Measurements from ENCODE around the gene OCRL. TPM values are rescaled to one million over a fixed set of nuclear protein-coding genes. Genes with fewer than 3 reads are reported as not detected.
"Not testable (repeated sequence)": the region's sequence is repeated elsewhere in the genome, so short reads cannot be mapped to it uniquely, and the experiment has no call there.

OCRL gene
- total and polyA plus RNA-seq, 7 experiments from 2014 or later: 0.47 to 6.2 (median 5.0) TPM

DNA sequence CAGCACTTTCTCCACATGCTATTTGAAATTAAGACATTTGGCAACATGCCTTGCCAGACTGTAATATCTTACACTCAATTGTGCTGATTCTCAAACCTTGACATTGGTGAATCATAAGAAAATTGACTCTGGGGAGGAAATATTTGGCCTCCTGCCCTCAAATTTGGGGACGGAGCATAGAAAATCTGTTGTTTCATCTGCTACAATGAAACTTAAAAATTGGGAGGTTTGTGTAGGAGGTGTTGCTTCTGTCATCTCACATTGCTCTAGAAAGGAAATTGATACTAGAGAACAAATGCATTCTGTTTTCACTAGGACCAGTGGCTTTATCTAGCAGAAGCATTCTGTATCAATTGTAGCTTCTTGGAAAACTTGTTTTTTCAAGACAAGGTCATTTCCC lies 5.3 kb downstream of the OCRL start:
- no peaks in the 10 kb centered on the region for H3K9me3 Mint-ChIP-seq
- no peaks in the 10 kb centered on the region for H3K36me3 ChIP-seq (ENCODE audit: control insufficient read depth in 2 of 3, insufficient read depth in 3 of 3, low read length in 3 of 3)
- no peak overlapping the region for H3K4me3 Mint-ChIP-seq
- intact Hi-C loops (cut with micrococcal nuclease): no loop called here
- peaks cover 3 to 14% (median 9%) of the 10 kb centered on the region in 7 donors for H3K4me1 Mint-ChIP-seq
- DNase-seq: no peak
- H3K27me3 Mint-ChIP-seq: no peaks in the 10 kb centered on the region
- POLR2A ChIA-PET: no interaction called here
- H3K4me3 ChIP-seq (ENCODE audit: low read length): no peak overlapping the region
- H3K27ac ChIP-seq (ENCODE audit: low read depth, low read length): no peak overlapping the region
- H3K27ac Mint-ChIP-seq: no peak overlapping the region
- no peaks in the 10 kb centered on the region for H3K36me3 Mint-ChIP-seq
- H3K27me3 ChIP-seq (ENCODE audit: control insufficient read depth in 2 of 2, insufficient read depth in 2 of 2, low read length in 2 of 2): no peaks in the 10 kb centered on the region
- no peaks in the 10 kb centered on the region for H3K9me3 ChIP-seq (ENCODE audit: control insufficient read depth in 2 of 3, low read length in 3 of 3)
- H3K4me1 ChIP-seq (ENCODE audit: control insufficient read depth in 2 of 2, insufficient read depth in 2 of 2, low read length in 2 of 2): no peaks in the 10 kb centered on the region
- CTCF ChIA-PET: no interaction called here
- no peak for ATAC-seq

DNA sequence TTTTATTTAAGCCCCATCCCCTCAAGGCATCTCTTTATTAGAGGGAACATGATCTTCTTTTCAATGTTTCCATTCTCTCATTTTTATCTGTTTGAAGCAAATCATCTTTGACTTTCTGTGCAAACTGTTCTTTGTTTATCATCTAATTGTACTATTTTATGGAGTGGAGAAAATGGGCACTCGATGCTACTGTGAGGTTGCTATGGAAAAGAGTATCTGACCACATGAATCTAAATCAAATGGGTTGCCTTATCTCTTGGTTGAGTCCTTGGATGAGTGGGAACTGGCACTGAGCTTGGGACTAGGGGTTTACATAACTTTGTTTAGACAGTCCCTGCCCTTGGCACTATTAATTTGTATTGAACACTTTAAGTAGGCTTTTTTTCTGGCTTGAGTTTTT lies 9.1 kb downstream of the OCRL start:
- no peak for ATAC-seq
- no peak for DNase-seq
- Histone ChIP-seq H3K36me3 (ENCODE audit: control insufficient read depth in 2 of 3, insufficient read depth in 3 of 3, low read length in 3 of 3) (no peaks in the 10 kb centered on the region), H3K27me3 (ENCODE audit: control insufficient read depth in 2 of 2, insufficient read depth in 2 of 2, low read length in 2 of 2) (no peaks in the 10 kb centered on the region), H3K9me3 (ENCODE audit: control insufficient read depth in 2 of 3, low read length in 3 of 3) (no peaks in the 10 kb centered on the region), H3K4me1 (ENCODE audit: control insufficient read depth in 2 of 2, insufficient read depth in 2 of 2, low read length in 2 of 2) (no peaks in the 10 kb centered on the region), H3K27ac (ENCODE audit: low read depth, low read length) (no peak overlapping the region), H3K4me3 (ENCODE audit: low read length) (no peak overlapping the region)
- no peak overlapping the region for H3K4me3 Mint-ChIP-seq
- H3K27ac Mint-ChIP-seq: no peak overlapping the region
- ChIA-PET CTCF (no interaction called here), POLR2A (interaction anchor here (0.6 kb wide), 1 partner anchor 558 kb away, joined by 3 read pairs; no protein-coding TSS in a partner anchor)
- peaks cover 0 to 5% (median 0%) of the 10 kb centered on the region in 7 donors for H3K4me1 Mint-ChIP-seq
- peaks cover 0 to 4% (median 0%) of the 10 kb centered on the region in 5 donors for H3K36me3 Mint-ChIP-seq
- intact Hi-C loops (cut with micrococcal nuclease): no loop called here
- H3K27me3 Mint-ChIP-seq: no peaks in the 10 kb centered on the region
- H3K9me3 Mint-ChIP-seq: no peaks in the 10 kb centered on the region

DNA sequence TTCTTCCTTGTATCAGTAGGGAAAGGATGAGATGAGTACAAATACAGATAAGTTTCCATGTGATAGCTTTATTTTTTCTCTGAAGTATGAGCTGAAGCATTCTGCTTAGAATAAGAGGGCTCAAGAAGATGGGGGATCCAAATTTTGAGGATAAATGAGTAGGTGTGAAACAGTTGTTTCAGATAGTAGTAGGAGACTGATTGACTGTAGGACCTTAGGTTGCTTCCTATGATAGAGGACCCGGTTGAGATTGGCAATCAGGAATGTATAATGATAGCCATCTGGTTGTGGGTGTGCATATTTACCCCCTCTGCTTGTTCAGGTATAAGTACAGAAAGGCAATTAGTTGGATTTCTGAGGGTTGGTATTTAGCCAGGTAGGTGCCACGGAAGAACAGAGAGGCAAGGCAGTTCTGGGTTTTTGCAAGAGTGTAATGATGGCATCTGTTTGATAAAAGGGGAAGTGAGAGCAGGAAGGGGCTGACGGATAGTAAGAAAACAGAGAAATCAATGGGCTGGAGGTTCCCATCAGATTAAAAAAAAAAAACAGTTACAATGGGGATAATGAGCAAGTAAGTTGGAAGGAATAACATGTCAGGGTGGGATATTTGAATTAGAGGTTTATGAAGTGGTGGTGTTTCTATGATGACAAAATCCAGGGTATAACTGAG lies 13.7 kb downstream of the OCRL start:
- ATAC-seq (no peak), DNase-seq (no peak)
- H3K4me1 ChIP-seq (ENCODE audit: control insufficient read depth in 2 of 2, insufficient read depth in 2 of 2, low read length in 2 of 2): no peaks in the 10 kb centered on the region
- POLR2A ChIA-PET: no interaction called here
- no peaks in the 10 kb centered on the region for H3K9me3 ChIP-seq (ENCODE audit: control insufficient read depth in 2 of 3, low read length in 3 of 3)
- intact Hi-C loops (cut with micrococcal nuclease): no loop called here
- Mint-ChIP-seq H3K27ac (no peak overlapping the region), H3K9me3 (no peaks in the 10 kb centered on the region), H3K36me3 (peaks cover 0 to 8% (median 0%) of the 10 kb centered on the region in 5 donors), H3K4me1 (peaks cover 0 to 5% (median 0%) of the 10 kb centered on the region in 7 donors), H3K4me3 (no peak overlapping the region), H3K27me3 (no peaks in the 10 kb centered on the region)
- H3K27ac ChIP-seq (ENCODE audit: low read depth, low read length): no peak overlapping the region
- CTCF ChIA-PET: no interaction called here
- peaks cover 0 to 8% (median 0%) of the 10 kb centered on the region in 3 experiments for H3K36me3 ChIP-seq (ENCODE audit: control insufficient read depth in 2 of 3, insufficient read depth in 3 of 3, low read length in 3 of 3)
- H3K4me3 ChIP-seq (ENCODE audit: low read length): no peak overlapping the region
- no peaks in the 10 kb centered on the region for H3K27me3 ChIP-seq (ENCODE audit: control insufficient read depth in 2 of 2, insufficient read depth in 2 of 2, low read length in 2 of 2)

DNA sequence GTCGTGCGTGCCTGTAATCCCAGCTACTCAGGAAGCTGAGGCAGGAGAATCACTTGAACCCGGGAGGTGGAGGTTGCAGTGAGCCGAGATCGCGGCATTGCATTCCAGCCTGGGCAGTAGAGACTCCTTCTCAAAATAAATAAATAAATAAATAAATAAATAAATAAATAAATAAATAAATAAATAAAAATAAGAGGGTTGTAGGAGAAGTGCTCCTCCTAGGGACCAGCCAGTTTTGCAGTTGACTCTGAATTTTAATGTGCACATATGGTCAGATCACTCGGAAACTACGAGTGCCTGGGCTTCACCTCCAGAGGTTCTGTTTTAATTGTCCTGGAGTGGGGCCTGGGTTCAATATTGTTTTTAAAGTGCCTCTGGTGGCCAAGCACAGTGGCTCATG lies 14.8 kb downstream of the OCRL start:
- H3K36me3 Mint-ChIP-seq; H3K9me3 ChIP-seq (ENCODE audit: control insufficient read depth in 2 of 3, low read length in 3 of 3); H3K4me1 ChIP-seq (ENCODE audit: control insufficient read depth in 2 of 2, insufficient read depth in 2 of 2, low read length in 2 of 2); H3K4me3 ChIP-seq (ENCODE audit: low read length); POLR2A ChIA-PET; H3K27ac ChIP-seq (ENCODE audit: low read depth, low read length); H3K27ac Mint-ChIP-seq; CTCF ChIA-PET; intact Hi-C loops (cut with micrococcal nuclease); H3K4me1 Mint-ChIP-seq; H3K27me3 ChIP-seq (ENCODE audit: control insufficient read depth in 2 of 2, insufficient read depth in 2 of 2, low read length in 2 of 2); H3K9me3 Mint-ChIP-seq; H3K27me3 Mint-ChIP-seq; H3K36me3 ChIP-seq (ENCODE audit: control insufficient read depth in 2 of 3, insufficient read depth in 3 of 3, low read length in 3 of 3); H3K4me3 Mint-ChIP-seq; DNase-seq; ATAC-seq: not testable (repeated sequence)

DNA sequence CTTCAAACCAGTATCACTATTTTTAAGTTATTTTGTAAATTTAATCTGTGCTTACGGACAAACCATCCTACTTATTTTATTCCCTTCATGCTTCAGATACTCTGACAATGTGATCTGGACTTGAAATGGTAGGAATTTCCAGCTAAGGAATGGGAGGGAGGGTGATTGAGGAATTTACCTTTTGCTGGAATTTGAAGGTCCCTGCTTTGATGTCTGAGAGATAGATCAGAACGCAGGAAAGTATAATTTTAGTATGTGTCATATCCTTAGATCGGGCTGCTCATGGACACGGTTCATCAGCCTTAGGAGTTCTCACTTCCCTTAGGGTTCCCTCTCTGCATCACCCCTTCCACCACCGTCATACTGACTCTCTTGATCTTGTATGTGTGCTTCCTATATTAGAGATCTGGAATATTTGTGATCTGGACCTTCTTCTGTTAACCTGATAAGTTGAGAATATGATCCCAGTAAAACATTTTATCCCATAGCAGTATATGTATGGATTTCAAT lies 16.8 kb downstream of the OCRL start:
- Histone ChIP-seq H3K36me3 (ENCODE audit: control insufficient read depth in 2 of 3, insufficient read depth in 3 of 3, low read length in 3 of 3) (peaks cover 0 to 8% (median 0%) of the 10 kb centered on the region in 3 experiments), H3K27ac (ENCODE audit: low read depth, low read length) (no peak overlapping the region), H3K4me1 (ENCODE audit: control insufficient read depth in 2 of 2, insufficient read depth in 2 of 2, low read length in 2 of 2) (no peaks in the 10 kb centered on the region), H3K27me3 (ENCODE audit: control insufficient read depth in 2 of 2, insufficient read depth in 2 of 2, low read length in 2 of 2) (no peaks in the 10 kb centered on the region), H3K9me3 (ENCODE audit: control insufficient read depth in 2 of 3, low read length in 3 of 3) (no peaks in the 10 kb centered on the region), H3K4me3 (ENCODE audit: low read length) (no peak overlapping the region)
- intact Hi-C loops (cut with micrococcal nuclease): no loop called here
- Mint-ChIP-seq H3K9me3 (no peaks in the 10 kb centered on the region), H3K27ac (no peak overlapping the region), H3K4me3 (no peak overlapping the region), H3K27me3 (no peaks in the 10 kb centered on the region), H3K4me1 (peaks cover 0 to 4% (median 0%) of the 10 kb centered on the region in 7 donors), H3K36me3 (peaks cover under 1 to 14% (median 6%) of the 10 kb centered on the region in 5 donors)
- ChIA-PET POLR2A (no interaction called here), CTCF (no interaction called here)
- no peak for ATAC-seq
- no peak for DNase-seq

DNA sequence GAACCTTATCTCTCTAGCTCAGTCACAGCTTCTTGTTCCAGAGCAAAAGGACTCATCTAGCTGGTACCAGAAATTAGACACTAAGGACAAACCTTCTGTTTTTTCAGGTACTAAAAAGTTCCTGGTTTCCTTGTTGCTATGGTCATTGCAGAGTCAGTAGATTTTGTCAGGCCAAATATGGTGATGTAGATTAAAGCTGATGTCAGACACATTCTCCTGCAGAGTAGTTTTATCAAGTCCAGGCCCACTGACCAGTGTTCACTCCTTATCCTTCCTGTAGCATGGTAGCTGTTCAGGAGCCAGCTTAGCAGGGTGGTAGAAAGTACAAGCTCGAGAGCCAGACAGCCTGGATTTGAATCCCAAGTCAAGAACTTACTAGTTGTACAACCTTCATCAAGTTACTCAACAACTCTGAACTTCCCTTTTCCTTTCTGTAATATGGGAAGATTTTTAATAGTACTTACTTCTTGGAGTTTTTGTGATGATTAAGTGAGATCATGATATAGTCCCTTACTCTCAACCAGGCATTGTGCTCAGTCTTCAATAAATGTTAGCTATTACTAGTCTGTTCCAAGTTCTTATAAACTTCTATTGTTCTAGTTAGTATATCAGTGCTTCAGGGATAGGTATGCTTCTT lies 17.9 kb downstream of the OCRL start:
- H3K27me3 Mint-ChIP-seq: no peaks in the 10 kb centered on the region
- ChIA-PET POLR2A (no interaction called here), CTCF (no interaction called here)
- peaks cover 10 to 23% (median 13%) of the 10 kb centered on the region in 5 donors for H3K36me3 Mint-ChIP-seq
- no peak overlapping the region for H3K27ac ChIP-seq (ENCODE audit: low read depth, low read length)
- no peak overlapping the region for H3K4me3 ChIP-seq (ENCODE audit: low read length)
- DNase-seq (no peak), ATAC-seq (no peak)
- no peak overlapping the region for H3K4me3 Mint-ChIP-seq
- no peaks in the 10 kb centered on the region for H3K9me3 ChIP-seq (ENCODE audit: control insufficient read depth in 2 of 3, low read length in 3 of 3)
- H3K36me3 ChIP-seq (ENCODE audit: control insufficient read depth in 2 of 3, insufficient read depth in 3 of 3, low read length in 3 of 3): peaks cover 0 to 14% (median 3%) of the 10 kb centered on the region in 3 experiments
- no peaks in the 10 kb centered on the region for H3K9me3 Mint-ChIP-seq
- no peaks in the 10 kb centered on the region for H3K4me1 Mint-ChIP-seq
- intact Hi-C loops (cut with micrococcal nuclease): no loop called here
- no peaks in the 10 kb centered on the region for H3K4me1 ChIP-seq (ENCODE audit: control insufficient read depth in 2 of 2, insufficient read depth in 2 of 2, low read length in 2 of 2)
- H3K27me3 ChIP-seq (ENCODE audit: control insufficient read depth in 2 of 2, insufficient read depth in 2 of 2, low read length in 2 of 2): no peaks in the 10 kb centered on the region
- H3K27ac Mint-ChIP-seq: no peak overlapping the region

DNA sequence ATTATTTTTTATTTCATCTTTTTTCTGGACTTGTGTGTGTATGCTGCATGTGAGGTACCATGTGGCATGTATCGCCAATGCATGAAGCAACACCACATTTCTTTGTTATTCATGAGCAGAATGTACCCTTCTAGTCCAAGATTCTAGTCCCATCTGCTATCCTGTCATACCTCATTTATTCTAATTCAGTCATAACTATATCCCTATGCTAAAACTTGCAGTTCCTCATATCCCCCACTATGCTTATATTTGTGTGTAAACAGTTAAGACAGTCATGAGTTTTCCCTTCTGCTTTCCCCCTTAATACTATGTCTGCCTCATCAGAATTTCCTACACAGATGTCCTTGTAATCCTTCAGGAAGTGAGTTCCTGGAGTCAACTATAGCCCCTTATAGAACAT lies 19.7 kb downstream of the OCRL start:
- Mint-ChIP-seq H3K4me3 (no peak overlapping the region), H3K9me3 (peaks cover 0 to 4% (median 0%) of the 10 kb centered on the region in 11 donors), H3K27me3 (no peaks in the 10 kb centered on the region), H3K27ac (no peak overlapping the region), H3K4me1 (no peaks in the 10 kb centered on the region), H3K36me3 (peaks cover 10 to 28% (median 17%) of the 10 kb centered on the region in 5 donors)
- H3K27me3 ChIP-seq (ENCODE audit: control insufficient read depth in 2 of 2, insufficient read depth in 2 of 2, low read length in 2 of 2): no peaks in the 10 kb centered on the region
- ChIA-PET POLR2A (no interaction called here), CTCF (no interaction called here)
- ATAC-seq (no peak), DNase-seq (no peak)
- no peaks in the 10 kb centered on the region for H3K4me1 ChIP-seq (ENCODE audit: control insufficient read depth in 2 of 2, insufficient read depth in 2 of 2, low read length in 2 of 2)
- H3K36me3 ChIP-seq (ENCODE audit: control insufficient read depth in 2 of 3, insufficient read depth in 3 of 3, low read length in 3 of 3): peaks cover 0 to 14% (median 3%) of the 10 kb centered on the region in 3 experiments
- no peak overlapping the region for H3K4me3 ChIP-seq (ENCODE audit: low read length)
- H3K27ac ChIP-seq (ENCODE audit: low read depth, low read length): no peak overlapping the region
- H3K9me3 ChIP-seq (ENCODE audit: control insufficient read depth in 2 of 3, low read length in 3 of 3): no peaks in the 10 kb centered on the region
- intact Hi-C loops (cut with micrococcal nuclease): no loop called here
